ENCODE data around the gene PRKCH. TPM values are rescaled to one million over a fixed set of nuclear protein-coding genes. Genes with fewer than 3 reads are reported as not detected.

Gene PRKCH
- polyA plus RNA-seq, 6 donors from 2014 or later: 0.59 to 2.8 (median 2.1) TPM

DNA sequence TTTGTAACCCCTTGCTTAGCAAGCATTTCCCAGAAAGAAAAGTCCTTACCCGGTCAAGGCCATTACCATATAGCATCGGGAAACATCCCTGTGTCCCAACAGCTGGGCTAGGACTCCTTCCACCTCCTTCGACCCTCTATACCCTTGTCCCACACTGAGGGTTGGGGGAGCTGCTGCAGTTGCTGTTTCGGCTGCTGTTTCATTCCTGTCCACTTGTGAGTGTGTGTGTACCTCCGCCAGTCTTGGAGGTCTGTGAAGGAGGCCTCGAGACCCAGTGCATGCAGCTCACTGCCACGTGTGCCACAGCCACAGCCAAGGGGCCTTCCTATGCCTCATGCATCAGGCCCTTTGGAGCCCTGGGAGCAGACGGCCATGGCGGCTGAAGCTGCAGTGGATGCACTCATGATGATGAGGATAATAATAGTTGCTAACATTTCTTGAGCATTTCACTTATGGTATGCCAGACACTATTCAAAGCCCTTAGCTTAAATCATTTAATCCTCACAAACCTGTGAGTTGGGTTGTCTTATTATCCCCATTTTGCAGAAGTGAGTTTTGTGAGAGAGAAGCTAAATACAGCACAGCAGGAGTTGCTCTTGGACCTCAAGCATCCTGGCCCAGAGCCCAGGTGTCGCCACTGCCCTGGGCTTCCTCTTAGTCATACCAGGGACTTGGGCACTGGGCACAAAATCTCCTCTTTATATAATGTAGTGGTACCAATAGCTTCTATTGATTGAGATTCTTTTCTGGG lies 156.5 kb downstream of the PRKCH start:
- Mint-ChIP-seq H3K36me3 (no peaks in the 10 kb centered on the region), H3K4me3 (peak overlapping the region in 7 of 8 donors; percentile 4 to 75 (median 61)), H3K27ac (peak overlapping the region; percentile 94 to 99 (median 98)), H3K4me1 (peaks cover 52 to 82% (median 67%) of the 10 kb centered on the region in 3 donors), H3K27me3 (no peaks in the 10 kb centered on the region), H3K9me3 (peaks cover 0 to 2% (median 0%) of the 10 kb centered on the region in 7 donors)
- no peak for ATAC-seq (ENCODE audit: low read depth in 2 of 2)
- DNase-seq: no peak

DNA sequence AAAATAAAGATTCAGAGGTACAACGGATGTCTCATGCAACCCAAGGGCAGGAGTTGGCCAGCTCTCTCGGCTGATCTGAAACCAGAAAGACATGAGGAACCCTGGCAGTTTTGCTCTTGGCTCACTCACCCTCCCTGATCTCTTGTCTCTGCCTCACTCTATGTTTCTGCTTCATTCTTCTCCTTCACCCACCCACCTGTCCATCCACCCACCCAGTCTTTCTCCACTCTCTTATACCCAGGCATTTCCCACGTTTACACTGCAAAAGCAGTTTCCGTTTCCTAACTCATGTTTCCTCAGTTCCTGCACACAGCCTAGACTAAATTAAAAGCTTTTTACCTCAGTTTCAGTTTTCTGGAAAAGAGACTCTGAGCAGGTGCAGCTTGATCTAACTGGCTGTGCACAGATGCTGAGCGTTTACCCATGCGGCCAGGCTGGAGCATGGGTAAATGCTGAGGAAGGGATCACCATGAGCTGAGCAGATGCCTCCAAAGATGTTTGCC lies 157.6 kb downstream of the PRKCH start:
- ATAC-seq (ENCODE audit: low read depth in 2 of 2): peak in 1 of 2 donors; percentile 11
- H3K27ac Mint-ChIP-seq: peak overlapping the region; percentile 94 to 99 (median 98)
- peaks cover 42 to 75% (median 56%) of the 10 kb centered on the region in 3 donors for H3K4me1 Mint-ChIP-seq
- DNase-seq: peak; percentile 30
- no peaks in the 10 kb centered on the region for H3K27me3 Mint-ChIP-seq
- H3K36me3 Mint-ChIP-seq: no peaks in the 10 kb centered on the region
- H3K4me3 Mint-ChIP-seq: peak overlapping the region; percentile 0 to 80 (median 66)
- no peaks in the 10 kb centered on the region for H3K9me3 Mint-ChIP-seq

DNA sequence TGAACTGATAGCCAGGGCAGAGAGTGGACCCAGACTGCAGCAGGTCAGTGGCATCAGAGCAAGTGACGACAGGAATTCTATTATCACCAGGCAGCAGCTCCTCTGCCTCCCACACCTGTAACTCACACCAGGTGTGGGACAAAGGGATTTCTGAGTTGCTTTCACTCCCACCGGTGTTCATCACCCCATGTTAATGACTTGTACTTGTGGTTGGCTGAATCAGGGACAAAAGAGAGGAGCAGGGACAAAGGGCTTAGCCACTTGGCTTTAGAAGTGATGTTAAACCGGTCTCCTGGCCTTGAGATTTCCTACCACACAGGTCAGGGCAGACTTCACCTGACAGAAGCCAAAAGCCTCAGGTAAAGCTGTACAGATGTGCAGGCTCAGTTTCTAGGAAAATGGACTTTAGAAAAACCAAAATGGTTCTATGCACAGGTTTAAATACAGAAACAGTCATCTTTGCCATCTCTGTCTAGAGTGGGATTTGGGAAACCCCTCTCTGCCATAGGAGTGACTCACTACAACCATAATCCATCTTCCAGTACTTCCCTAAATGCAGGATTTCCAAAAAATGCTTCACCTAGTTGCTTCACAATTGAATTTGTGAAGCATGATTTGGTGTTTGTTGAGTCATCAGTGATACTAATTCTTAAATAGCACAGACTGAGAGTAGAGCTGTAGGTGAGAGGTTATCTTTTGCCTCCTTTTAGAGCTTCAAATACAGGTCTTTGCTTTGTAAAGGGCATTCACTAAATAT lies 158.5 kb downstream of the PRKCH start:
- Mint-ChIP-seq H3K27ac (peak overlapping the region; percentile 60 to 99 (median 95)), H3K4me3 (peak overlapping the region in 3 of 8 donors; percentile 54 to 72 (median 61)), H3K27me3 (no peaks in the 10 kb centered on the region), H3K4me1 (peaks cover 35 to 66% (median 48%) of the 10 kb centered on the region in 3 donors), H3K9me3 (no peaks in the 10 kb centered on the region), H3K36me3 (no peaks in the 10 kb centered on the region)
- ATAC-seq (ENCODE audit: low read depth in 2 of 2): no peak
- DNase-seq: no peak

DNA sequence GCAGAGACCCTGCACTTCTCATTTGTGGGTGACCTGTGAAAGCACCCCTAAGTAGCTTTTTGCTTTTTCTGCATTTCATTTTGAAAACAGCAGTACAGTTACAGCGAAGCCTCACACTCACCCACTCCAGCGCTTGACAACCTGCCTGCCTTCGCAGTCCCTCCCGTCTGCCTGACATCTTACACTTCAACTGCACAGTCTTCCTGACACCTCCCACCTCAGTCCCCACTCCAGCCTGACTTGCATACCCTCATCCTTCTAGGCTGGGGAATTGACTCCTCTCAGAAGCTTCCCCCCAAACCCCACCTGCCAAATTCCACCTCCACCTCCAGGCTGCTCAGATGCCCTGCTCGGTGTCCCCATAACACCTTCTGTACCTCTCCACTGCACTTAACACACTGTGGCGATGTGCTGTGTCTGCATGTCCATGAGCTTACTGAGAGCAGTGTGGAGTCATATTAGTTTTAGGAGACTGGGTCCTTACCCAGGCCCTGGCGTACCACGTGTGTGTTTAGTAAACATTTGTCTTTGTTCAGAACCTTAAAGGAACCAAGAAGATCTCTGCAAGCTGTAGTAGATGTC lies 159.4 kb downstream of the PRKCH start:
- Mint-ChIP-seq H3K9me3 (no peaks in the 10 kb centered on the region), H3K4me3 (peak overlapping the region in 3 of 8 donors; percentile 3 to 78 (median 69)), H3K4me1 (peaks cover 29 to 60% (median 46%) of the 10 kb centered on the region in 3 donors), H3K27me3 (no peaks in the 10 kb centered on the region), H3K36me3 (no peaks in the 10 kb centered on the region), H3K27ac (peak overlapping the region in 4 of 6 donors; percentile 78 to 99 (median 94))
- no peak for DNase-seq
- ATAC-seq (ENCODE audit: low read depth in 2 of 2): no peak

DNA sequence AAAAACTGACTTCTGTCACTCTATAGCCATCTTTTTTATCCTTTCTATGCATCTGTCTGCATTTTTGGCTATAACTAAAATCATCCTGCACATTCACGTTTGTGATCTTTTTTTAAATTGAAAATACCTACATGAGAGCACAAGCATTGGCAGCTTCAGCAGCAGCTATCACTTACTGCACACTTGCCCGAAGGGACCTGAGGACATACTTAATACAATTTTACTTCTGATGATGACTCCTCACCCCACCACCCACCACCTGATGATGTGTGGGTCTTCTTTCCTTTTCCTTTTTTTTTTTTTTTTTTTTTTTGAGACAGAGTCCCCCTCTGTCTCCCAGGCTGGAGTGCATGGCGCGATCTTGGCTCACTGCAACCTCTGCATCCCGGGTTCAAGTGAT lies 160.3 kb downstream of the PRKCH start:
- Mint-ChIP-seq H3K27ac (peak overlapping the region in 3 of 6 donors; percentile 3 to 99 (median 41)), H3K36me3 (no peaks in the 10 kb centered on the region), H3K27me3 (no peaks in the 10 kb centered on the region), H3K4me1 (peaks cover 28 to 56% (median 41%) of the 10 kb centered on the region in 3 donors), H3K9me3 (no peaks in the 10 kb centered on the region), H3K4me3 (no peak overlapping the region)
- DNase-seq (no peak), ATAC-seq (ENCODE audit: low read depth in 2 of 2) (no peak)

DNA sequence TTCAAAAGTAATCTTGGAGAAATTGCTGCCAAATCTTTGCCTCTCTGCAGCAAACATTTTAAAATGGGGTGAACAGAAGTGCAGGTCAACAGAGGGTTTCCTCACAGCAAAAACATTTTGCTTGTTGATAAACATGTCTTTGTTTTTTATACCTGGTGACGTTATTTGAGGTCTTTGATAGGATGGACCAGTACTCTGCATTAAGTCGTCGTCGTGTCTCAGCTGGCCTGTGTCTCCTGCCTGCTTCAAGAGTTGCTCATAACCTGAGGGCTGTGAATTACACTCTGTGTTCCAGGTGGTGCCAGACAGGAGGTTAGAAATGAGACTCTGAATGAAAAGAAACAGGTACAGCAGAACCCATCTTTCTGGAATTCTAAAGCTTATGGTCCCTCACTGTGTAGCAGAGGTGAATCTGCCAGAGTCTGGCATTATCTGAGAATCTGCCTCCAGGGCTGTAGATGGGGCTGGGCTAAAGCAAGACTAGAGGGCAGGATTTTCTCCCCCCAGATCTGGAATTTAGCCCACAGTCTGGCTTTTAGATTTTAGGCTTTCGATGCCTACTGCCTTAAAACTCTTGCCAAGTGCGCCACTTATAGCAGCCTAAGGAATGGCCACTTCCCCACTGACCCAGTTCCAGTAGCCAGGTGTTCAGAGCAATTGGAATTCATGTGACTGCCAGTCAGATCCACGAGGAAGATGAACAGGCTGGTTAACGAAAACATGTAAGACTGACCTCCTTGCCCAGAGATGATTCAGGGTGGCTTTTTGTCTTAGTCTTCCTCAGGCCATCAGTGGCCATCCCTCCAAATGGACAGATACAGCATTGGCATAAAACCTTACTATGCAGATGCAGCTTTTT lies 161.2 kb downstream of the PRKCH start:
- no peaks in the 10 kb centered on the region for H3K9me3 Mint-ChIP-seq
- H3K36me3 Mint-ChIP-seq: no peaks in the 10 kb centered on the region
- no peaks in the 10 kb centered on the region for H3K27me3 Mint-ChIP-seq
- peak overlapping the region in 3 of 6 donors; percentile 36 to 99 (median 38) for H3K27ac Mint-ChIP-seq
- H3K4me3 Mint-ChIP-seq: no peak overlapping the region
- DNase-seq (no peak), ATAC-seq (ENCODE audit: low read depth in 2 of 2) (no peak)
- peaks cover 32 to 56% (median 43%) of the 10 kb centered on the region in 3 donors for H3K4me1 Mint-ChIP-seq

DNA sequence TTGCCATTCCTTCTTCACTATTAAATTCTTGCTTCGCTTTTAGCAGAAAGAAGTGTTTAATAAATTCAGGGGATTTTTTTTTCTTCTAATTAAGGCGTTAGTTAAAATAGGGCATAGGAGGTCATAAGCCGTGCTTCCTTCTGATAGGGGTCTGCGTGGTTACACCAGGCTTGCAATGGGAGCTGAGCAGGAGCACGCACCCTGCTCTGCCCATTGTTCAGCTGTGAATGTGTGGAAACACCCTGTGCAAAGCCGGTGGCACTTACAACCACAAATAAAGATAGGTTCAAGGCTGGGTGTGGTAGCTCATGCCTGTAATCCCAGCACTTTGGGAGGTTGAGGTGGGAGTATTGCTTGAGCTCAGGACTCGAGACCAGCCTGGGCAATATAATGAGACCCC lies 162.1 kb downstream of the PRKCH start:
- Mint-ChIP-seq H3K9me3 (no peaks in the 10 kb centered on the region), H3K27ac (peak overlapping the region in 2 of 6 donors; percentile 39 to 55), H3K4me3 (no peak overlapping the region), H3K4me1 (peaks cover 29 to 52% (median 36%) of the 10 kb centered on the region in 3 donors), H3K27me3 (no peaks in the 10 kb centered on the region), H3K36me3 (no peaks in the 10 kb centered on the region)
- ATAC-seq (ENCODE audit: low read depth in 2 of 2): no peak
- DNase-seq: no peak

DNA sequence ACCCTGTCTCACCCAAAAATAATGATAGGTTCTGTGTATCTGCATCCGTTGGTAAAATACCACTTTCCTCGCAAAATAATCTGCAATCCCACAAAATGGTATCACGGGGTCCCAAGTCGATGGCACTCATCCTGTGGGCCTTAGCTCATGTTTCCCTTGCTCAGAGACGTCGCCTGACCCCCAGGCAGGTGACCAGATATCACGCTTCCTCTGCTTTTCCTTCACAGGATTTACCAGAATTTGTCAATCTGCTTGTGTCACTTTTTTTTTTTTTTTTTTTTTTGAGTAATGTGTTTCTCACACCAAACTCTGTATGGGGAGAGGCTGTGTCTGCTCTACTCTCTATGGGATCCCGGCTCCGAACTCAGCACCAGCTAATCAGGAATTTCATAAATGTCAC lies 162.7 kb downstream of the PRKCH start:
- Mint-ChIP-seq H3K4me3 (no peak overlapping the region), H3K27ac (no peak overlapping the region), H3K27me3 (no peaks in the 10 kb centered on the region), H3K4me1 (peaks cover 26 to 47% (median 30%) of the 10 kb centered on the region in 3 donors), H3K9me3 (no peaks in the 10 kb centered on the region), H3K36me3 (no peaks in the 10 kb centered on the region)
- ATAC-seq (ENCODE audit: low read depth in 2 of 2): no peak
- DNase-seq: no peak

DNA sequence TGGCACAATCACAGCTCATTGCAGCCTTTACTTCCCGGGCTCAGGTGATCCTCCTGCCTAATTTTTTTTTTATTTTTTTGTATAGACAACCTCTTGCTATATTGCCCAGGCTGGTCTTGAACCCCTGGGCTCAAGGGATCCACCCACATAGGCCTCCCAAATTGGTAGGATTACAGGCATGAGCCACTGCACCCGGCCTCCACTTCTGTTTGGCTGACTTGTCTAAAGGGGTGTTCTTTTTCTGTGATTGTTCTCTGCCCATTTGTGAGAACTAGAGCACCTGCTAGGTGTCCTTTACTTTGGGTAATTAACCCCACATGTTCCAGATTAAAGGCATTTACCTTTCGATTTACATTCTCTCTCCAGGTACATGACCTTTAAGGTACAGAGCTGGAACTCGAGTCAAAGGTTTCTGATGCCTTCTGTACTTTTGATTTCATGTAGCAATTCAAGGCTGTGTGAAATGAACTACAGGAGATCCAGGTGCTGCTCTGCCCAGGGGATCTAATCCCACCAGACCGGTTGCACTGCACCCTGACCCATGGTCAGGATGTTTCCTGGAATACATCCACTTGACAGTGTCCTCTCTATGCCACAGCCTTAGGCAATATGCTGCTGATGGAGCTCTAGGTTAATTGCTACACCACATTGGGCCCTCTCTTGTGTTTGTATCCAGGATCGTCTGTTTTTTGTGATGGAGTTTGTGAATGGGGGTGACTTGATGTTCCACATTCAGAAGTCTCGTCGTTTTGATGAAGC lies 163.6 kb downstream of the PRKCH start:
- peaks cover 23 to 37% (median 25%) of the 10 kb centered on the region in 3 donors for H3K4me1 Mint-ChIP-seq
- no peaks in the 10 kb centered on the region for H3K9me3 Mint-ChIP-seq
- no peak overlapping the region for H3K27ac Mint-ChIP-seq
- no peak for ATAC-seq (ENCODE audit: low read depth in 2 of 2)
- no peaks in the 10 kb centered on the region for H3K27me3 Mint-ChIP-seq
- H3K36me3 Mint-ChIP-seq: no peaks in the 10 kb centered on the region
- DNase-seq: no peak
- peak overlapping the region in 1 of 8 donors; percentile 16 for H3K4me3 Mint-ChIP-seq

DNA sequence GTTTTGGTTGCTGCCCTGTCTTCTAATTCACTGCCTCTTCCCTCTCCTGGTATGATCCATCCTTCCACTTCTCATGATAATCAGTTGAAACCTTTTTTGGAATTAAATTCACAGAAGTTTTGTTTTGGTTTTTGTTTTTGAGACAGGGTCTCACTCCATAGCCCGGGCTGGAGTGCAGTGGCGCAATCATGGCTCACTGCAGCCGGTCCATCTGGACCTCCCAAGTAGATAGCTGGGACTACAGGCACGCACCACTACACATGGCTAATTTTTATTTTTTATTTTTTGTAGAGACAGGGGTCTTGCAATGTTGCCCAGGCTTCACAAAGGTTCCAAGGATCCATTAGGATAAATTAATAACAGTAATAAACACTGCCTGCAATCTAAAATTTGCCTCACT lies 164.3 kb downstream of the PRKCH start:
- Mint-ChIP-seq H3K36me3 (no peaks in the 10 kb centered on the region), H3K4me3 (no peak overlapping the region), H3K27ac (peak overlapping the region in 2 of 6 donors; percentile 78 to 92), H3K9me3 (no peaks in the 10 kb centered on the region), H3K27me3 (no peaks in the 10 kb centered on the region), H3K4me1 (peaks cover 20 to 31% (median 28%) of the 10 kb centered on the region in 3 donors)
- ATAC-seq (ENCODE audit: low read depth in 2 of 2): no peak
- DNase-seq: no peak

DNA sequence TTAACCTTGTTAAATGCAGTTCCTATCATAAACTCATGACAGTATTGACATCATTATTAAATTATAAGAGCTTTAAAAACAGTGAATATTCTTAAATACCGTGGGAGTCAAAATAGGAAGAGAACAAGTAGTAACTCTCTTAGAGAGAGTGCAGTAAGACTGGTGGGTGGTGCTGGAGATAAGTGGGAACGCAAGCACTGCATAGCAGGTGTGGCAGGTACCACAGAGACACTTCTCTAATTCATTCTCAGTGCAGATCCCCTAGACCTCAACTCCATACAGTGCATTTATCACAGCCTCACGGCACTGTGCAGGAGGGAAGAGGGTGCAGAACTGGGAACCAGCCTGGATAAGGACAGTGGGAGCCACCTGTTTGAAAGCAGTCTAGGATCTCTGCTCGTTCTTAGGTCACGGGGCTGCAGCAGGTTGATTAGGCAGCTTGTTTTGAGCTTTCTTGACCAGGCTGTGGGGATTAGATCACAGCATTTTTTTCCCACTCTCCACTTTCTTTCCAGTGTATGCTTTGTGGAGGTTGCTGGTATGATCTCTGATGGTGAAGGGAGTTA lies 165.6 kb downstream of the PRKCH start:
- Mint-ChIP-seq H3K27ac (peak overlapping the region in 4 of 6 donors; percentile 35 to 68 (median 61)), H3K27me3 (no peaks in the 10 kb centered on the region), H3K9me3 (no peaks in the 10 kb centered on the region), H3K4me1 (peaks cover 15 to 24% (median 23%) of the 10 kb centered on the region in 3 donors), H3K4me3 (no peak overlapping the region), H3K36me3 (no peaks in the 10 kb centered on the region)
- DNase-seq: no peak
- peak; percentile 67 to 79 for ATAC-seq (ENCODE audit: low read depth in 2 of 2)
